Cerebellar cortex (tissue), 1 donor: ENCODE measurements around the gene PIK3AP1.
"Not testable (repeated sequence)": the region's sequence is repeated elsewhere in the genome, so short reads cannot be mapped to it uniquely, and the experiment has no call there.

Experiments used
- DNase-seq: peaks from one replicate; pipeline ENCODE4 v3.0.0-alpha.2; 2015; ENCODE audit warnings: low spot score

PIK3AP1 gene, protein sequence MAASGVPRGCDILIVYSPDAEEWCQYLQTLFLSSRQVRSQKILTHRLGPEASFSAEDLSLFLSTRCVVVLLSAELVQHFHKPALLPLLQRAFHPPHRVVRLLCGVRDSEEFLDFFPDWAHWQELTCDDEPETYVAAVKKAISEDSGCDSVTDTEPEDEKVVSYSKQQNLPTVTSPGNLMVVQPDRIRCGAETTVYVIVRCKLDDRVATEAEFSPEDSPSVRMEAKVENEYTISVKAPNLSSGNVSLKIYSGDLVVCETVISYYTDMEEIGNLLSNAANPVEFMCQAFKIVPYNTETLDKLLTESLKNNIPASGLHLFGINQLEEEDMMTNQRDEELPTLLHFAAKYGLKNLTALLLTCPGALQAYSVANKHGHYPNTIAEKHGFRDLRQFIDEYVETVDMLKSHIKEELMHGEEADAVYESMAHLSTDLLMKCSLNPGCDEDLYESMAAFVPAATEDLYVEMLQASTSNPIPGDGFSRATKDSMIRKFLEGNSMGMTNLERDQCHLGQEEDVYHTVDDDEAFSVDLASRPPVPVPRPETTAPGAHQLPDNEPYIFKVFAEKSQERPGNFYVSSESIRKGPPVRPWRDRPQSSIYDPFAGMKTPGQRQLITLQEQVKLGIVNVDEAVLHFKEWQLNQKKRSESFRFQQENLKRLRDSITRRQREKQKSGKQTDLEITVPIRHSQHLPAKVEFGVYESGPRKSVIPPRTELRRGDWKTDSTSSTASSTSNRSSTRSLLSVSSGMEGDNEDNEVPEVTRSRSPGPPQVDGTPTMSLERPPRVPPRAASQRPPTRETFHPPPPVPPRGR

DNA sequence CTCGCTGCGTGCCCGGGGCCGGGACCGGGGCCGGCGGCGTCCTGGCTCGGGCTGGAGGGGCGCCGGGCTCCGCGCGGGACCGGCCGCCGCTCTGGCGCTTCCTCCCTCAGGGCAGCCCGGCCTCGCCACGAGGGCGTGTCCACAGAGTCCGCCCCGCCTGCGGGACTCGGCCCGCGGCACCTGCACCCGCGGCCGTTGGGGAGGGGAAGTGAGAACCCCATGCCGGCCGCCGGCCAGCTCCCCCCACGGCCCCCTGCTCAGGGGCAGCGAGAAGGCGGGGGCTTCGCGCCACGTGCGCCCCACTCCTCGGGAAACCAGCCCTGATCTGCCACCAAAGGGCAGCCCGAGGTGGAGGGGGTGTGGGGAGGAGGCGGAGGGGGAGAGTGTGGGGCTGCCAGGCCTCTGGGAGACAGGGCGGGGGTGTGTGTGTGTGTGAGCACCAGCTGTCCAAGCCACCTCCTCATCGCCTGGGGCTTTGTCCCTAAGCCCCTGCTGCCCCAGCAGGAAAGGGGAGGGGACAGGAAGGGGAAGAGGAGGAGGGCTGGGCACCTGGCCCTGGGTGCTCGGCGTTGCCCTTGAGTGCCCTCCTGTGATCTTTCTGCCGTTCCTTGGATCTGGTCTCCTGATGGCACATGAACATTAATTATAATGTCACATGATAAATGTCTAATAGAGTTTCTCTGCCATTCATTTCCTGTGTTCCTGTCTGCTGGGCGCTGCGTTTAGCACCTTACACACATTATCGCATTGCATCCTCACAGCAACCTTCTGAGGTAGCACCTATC is at the start of gene PIK3AP1:
PIK3AP1 (minus strand) TSS at position 93 of the 785 bp plus-strand sequence. CDS start 120 bp downstream, outside the sequence.
- DNase-seq, result no peak

DNA sequence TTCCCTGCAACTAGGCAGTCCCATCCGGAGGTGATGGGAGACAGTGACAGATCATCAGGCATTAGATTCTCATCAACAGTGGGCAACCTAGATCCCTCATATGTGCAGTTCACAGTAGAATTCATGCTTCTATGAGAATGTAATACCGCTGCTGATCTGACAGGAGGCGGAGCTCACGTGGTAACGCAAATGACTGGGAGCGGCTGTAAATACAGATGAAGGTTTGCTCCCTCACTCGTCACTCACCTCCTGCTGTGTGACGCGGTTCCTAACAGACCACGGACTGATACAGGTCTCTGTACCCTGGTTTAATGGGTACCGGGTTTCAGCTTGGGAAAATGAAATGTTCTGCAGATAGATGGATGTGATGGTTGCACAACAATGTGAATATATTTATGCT is 47.8 kb upstream of the PIK3AP1 start:
- no peak for DNase-seq

DNA sequence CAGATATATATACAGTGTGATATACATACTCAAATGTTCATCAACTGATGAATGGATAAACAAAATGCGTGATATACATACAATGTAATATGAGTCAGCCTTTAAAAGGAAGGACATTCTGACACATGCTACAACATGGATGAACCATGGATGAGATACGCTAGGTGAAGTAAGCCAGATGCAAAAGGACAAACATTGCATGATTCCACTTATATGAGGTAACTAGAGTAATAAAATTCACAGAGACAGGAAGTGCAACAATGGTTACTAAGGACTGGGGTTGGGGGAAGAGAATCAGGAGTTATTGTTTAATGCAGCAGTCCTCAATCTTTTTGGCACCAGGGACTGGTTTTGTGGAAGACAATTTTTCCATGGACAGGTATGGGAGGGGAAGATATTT is 47.3 kb upstream of the PIK3AP1 start:
- DNase-seq, result no peak

DNA sequence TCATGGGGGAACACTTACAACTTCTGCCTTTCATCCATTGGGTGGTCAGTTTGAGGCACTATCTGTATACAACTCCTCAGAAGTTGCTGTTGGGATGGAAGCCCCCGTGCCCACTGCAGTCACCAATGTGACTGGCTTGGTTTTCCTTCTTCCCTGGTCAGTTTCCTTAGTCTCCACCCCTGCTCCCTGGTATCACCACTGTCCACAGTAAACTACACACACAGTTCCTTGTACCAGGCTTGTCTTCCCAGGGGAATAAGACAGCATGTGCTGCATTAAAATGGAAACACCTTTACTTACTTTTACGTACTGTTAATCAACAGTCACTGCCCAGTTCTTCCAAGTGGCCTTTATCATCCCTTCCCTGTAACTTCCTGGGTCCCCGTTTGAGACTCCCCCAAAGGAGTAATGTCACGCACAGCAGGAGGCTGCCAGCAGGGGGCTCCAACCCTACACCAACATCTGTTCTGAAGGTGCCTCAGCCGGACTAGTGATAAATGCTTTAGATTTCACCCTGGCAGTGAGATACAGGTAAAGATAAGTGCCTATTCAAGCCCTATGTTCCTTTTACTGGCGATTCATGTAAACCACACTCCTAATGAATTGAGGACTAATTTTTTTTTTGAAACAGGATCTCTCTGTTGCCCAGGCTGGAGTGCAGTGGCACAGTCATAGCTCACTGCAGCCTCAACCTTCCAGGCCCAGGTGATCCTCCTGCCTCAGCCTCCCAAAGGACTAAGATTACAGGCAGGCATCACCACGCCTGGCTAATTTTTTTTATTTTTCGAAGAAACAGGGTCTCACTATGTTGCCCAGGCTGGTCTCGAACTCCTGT is 45.3 kb upstream of the PIK3AP1 start:
- peak; percentile 21 for DNase-seq

DNA sequence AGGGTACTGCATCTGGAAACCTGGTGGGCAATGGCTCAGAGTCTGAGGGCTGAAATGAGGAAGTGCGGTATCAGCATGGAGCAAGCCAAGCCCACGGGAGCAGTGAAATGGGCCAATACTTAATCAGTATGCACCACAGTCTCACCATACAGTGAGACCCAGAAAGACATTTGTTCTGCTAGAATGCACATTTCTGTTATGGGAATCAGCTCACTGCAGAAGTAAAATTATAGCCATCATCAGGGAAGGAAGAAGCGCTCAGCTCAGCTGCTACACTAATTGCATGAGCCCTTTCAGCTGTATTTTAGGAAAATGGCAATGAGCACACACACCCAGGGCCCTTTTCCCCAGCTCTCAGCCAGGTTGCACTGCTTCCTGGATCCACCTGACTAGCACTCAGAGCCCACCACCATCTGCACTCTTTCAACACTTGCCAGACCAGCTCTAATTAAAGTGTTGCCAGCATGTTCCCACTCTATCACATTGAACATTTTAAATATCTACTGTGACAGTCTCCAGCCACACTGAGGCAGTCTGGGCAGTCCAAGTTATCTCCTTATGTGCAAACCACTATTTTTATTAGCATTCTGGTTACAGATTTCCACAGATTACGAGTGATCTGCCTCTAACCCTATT is 44.2 kb upstream of the PIK3AP1 start:
- no peak for DNase-seq

DNA sequence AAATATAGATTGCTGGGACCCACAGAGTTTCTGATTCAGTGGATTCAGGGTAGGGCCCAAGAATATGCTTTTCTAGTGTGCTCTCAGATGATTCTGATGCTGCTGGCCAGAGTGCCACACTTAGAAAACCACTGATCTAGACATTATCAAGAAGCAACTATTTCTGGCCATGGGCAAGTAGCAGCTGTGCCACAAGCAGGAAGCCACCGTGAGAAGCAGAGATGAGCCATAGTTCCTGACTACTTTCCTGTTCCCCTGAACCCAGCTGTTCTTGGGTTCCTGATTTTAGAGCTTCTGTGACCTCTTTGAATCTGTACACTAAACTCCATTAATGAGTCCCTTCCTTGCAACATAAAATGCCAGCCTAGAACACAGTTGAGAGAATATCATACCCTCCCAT is 38.1 kb upstream of the PIK3AP1 start:
- no peak for DNase-seq

DNA sequence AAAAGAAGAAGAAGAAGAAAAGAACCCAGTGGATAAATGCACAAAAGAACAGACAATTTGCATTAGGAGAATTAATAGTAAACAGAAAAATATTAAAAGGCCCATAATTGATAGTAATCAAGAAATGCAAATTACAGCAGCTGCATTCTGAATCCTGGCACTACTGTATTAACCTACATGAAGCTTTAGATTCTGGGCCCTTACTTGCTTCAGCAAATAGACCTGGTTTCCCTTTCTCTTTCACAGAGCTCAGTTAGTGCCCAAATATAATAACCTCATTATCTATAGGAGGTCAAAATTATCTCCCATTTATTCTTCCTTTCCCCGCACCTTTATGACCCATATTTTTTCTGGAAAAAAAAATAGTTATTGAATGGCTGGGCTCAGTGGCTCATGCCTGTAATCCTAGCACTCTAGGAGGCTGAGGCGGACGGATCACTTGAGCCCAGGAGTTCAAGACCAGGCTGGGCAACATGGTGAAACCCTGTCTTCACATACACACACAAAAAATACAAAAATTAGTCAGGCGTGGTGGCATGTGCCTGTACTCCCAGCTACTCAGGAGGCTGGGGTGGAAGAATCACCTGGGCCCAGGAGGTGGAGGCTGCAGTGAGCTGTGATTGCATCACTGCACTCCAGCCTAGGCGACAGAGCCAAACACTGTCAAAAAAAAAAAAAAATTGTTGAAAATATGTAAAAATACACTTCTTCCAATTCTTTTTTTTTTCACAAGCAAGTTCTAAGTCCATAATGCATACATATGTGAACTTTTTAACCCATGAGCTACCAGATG is 36.0 kb upstream of the PIK3AP1 start:
- no peak for DNase-seq

DNA sequence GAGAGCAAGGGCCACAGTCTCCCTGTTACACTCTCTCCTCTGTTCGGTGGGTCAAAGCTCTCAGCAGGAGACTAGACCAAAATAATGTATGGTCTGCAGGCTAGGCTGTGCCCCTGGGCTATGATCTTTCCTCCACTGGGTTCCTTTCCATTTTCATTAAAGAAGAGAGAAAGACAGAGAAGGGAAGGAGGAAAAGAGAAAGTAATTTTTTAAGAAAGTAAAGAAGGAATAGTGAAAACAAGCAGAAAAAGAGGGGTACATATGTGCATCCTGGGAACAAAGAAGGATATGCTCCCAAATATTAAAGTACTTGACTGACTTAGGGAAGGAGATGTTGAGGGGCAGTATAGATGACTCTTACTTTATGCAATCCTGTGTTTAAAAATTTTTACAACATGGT is 33.6 kb upstream of the PIK3AP1 start:
- DNase-seq, result no peak

DNA sequence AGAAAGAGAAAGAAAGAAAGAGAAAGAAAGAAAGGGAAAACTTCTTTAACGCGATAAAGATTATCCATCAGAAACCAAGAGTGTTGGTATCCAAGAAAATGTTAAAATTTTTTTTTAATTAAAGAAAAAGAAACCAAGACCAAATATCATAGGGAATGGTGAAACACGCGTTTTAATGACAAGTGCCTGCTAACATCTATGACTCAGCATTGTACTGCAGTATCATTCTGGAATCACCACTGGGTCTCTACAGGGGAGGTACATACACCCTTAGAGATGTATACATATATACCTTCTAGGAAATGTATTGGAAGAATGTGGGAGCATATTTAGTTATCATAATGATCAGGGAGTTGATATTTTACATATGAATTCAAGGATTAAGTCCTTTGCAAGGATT is 32.1 kb upstream of the PIK3AP1 start:
- no peak for DNase-seq

DNA sequence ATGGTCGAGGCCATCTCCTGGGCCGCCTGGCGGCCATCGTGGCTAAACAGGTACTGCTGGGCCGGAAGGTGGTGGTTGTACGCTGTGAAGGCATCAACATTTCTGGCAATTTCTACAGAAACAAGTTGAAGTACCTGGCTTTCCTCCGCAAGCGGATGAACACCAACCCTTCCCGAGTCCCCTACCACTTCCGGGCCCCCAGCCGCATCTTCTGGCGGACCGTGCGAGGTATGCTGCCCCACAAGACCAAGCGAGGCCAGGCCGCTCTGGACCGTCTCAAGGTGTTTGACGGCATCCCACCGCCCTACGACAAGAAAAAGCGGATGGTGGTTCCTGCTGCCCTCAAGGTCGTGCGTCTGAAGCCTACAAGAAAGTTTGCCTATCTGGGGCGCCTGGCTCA is 30.0 kb upstream of the PIK3AP1 start:
- DNase-seq, result not testable (repeated sequence)

DNA sequence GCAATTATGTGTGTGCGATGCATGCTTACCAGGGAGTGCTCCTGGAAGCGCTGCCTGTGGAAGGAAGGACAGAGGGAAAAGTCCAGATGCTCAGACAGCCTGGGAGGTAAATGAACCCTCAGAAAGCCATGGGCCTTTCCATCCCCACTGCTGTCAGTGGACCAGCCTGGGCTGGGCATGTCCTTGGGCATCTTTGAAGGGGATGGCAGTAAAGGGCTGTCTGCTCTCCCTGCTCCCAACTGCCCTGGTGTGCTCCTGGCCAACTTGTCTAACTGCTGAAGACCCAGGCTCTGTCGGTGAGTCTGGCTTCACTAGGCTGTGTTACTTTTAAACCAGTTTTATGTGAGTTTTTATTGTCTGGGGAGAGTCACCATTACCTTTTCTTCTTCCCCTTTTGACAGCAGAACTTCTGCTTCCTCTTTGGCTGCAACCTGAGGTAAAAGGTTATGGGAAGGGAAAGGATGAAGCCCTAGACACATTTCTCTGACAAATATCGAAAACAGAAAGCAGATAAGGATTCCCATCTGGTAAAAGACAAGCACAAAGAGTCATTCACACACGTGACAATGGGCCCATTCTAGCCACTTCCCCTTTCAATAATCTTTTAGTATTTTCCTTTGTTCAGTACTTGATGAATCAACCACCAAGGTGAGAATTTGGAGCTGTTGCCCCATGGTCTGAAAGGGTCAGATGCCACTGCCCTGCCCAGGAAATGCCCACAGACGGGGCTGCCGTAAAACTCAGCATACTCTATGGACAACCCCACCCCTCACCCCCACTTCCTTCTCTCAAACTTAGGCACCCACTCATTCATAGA is 27.6 kb upstream of the PIK3AP1 start:
- DNase-seq, result no peak

DNA sequence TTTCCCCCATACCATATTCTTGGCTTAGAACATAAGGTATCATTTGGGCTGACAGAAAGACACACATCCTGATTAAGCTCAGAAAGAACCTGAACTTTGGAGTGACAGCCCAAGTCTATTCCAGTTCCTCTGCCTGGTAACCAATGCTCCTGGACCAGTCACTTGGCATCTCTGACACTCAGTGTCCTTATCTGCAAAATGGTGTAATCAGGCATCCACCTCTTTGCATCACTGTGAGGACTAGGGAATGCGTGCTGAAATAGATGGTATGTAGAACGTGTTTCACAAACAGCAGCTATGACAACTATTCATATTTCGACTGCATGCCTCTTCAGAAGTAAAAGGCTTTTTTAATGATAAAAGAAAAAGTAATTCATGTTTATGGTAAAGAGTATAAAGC is 26.2 kb upstream of the PIK3AP1 start:
- no peak for DNase-seq

DNA sequence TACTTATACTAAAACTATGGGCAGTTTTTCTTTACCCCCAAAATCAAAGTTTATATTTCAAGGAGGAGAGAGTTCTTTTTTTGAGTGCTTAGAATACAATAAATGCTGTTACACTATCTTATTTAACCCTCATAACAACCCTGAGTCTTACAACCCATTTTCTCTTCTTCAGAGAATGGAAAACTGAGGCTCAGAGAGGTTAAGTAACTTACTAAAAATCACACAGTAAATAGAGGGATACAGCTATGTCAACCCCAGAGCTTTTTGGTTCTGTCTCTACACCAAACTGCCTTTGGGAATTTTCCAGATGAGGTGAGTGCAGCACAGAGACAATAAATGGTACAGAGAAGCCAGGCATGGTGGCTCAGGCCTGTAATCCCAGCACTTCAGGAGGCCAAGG is 25.6 kb upstream of the PIK3AP1 start:
- DNase-seq, result no peak

DNA sequence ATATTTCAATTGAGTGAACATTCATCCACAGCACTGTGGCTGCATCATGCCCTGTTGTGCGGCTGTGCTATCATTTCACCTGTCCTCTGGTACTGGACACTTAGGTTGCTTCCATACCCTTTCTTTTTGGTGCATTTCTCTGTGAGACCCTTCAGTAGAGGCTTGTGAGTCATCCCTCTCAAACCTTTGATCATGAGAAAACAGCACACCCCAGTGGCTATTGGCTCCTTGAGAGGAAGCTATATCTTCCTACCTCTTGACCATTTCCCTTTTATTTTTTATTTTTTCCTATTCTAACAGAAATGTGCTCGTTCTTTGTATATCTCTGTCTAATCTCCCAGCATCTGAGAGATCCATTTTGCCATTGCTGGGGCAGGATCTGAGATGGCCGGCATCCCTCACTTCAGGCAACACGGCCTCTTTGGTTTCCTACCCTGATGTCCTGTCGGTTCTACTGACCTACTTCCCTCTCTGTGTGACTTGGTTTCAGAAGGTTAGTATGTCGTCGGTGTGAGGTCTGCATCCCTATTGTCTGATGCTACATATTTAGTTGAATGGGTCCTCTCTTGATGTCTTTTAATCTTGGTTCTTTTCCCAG is 23.8 kb upstream of the PIK3AP1 start:
- peak; percentile 19 for DNase-seq

DNA sequence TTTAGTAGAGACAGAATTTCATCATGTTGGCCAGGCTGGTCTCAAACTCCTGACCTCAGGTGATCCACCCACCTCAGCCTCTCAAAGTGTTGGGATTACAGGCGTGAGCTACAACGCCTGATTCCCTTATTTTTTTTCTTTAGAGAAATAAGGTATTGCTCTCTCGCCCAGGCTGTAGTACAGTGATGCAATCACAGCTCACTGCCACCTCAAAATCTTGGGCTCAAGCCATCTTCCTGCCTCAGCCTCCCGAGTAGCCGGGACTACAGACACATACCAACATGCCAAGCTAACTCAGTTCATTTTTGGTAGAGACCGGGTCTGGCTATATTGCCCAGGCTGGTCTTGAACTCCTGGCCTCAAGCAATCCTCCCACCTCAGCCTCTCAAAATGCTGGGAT is 21.2 kb upstream of the PIK3AP1 start:
- DNase-seq, result not testable (repeated sequence)

DNA sequence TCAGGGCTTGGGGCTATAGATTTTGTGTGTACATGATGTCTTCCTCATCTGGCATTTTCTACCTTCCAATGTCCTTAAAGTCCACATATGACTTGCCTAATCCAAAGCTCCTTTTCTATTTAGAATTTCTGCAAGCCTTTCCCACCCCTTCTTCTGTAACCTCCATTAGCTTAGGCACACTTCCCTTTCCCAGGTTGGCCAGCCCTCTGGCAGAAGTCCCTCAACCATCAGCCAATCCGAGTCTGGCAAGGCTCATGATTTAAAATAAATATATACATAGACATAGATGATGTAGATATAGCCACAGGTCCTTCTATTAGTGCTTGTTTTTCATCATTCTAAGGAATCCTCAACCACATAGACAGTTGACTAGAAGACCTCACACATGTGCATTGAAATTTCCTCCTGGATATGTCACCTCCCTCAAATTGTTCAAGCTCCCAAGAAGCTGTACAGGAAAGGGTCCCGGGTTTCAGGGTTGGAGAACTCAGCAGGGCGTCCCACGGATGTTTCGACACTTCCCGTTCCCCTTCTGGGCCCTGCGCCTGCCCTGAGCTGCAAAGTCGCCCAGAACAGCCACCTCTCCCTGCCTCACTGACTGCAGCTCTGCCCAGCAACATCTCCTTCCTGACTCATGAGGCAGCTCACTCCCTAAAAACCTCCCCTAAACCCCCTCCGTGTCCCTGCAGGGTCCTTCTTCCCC is 20.4 kb upstream of the PIK3AP1 start:
- no peak for DNase-seq

DNA sequence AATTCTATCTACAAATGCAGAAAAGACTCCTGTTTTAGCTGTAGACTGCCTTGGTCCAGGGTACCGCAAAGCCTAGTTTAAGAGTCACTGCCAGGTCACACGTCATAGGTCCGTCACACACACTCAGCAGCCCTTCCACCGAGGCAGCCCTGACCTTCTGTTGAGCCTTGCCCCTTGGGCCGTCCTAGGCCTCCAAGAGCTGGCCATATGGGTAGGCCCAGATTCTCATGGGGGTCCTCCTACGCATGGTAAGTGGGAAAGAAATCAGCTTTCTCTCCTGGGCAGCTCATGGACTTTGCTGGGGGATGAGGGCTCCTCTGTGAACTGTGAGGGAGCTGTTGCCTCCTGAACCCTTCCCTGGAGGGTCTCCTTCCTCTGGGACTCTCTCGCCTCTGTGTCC is 19.8 kb upstream of the PIK3AP1 start:
- DNase-seq, result no peak

DNA sequence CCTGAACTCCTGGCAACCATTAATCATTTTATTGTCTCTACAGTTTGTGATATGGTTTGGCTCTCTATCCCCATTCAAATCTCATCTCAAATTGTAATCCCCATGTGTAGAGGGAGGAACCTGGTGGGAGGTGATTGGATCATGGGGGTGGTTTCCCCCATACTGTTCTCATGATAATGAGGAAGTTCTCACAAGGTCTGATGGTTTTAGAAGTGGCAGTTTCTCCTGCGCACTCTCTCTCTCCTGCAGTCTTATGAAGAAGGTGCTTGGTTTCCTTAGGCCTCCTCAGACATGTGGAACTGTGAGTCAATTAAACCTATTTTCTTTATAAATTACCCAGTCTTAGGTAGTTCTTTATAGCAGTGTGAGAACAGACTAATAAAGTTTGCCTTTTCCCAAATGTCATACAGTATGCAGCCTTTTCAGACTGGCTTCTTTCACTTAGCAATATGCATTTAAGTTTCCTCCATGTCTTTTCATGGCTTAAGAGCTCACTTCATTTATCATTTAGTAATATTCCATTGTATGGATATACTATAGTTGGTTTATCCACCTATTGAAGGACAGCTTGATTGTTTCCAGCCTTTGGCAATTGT is 17.1 kb upstream of the PIK3AP1 start:
- DNase-seq, result not testable (repeated sequence)
